CD4-positive, alpha-beta T cell treated with Interleukin-17A for 4 hours (primary cell): ENCODE results near the gene GET3.
"Not testable (repeated sequence)": the region's sequence is repeated elsewhere in the genome, so short reads cannot be mapped to it uniquely, and the experiment has no call there.

Source experiments
- DNase-seq: peaks from one replicate; pipeline ENCODE4 v3.0.0-alpha.2; 2020; ENCODE audit warnings: mixed read lengths

GET3 gene

DNA sequence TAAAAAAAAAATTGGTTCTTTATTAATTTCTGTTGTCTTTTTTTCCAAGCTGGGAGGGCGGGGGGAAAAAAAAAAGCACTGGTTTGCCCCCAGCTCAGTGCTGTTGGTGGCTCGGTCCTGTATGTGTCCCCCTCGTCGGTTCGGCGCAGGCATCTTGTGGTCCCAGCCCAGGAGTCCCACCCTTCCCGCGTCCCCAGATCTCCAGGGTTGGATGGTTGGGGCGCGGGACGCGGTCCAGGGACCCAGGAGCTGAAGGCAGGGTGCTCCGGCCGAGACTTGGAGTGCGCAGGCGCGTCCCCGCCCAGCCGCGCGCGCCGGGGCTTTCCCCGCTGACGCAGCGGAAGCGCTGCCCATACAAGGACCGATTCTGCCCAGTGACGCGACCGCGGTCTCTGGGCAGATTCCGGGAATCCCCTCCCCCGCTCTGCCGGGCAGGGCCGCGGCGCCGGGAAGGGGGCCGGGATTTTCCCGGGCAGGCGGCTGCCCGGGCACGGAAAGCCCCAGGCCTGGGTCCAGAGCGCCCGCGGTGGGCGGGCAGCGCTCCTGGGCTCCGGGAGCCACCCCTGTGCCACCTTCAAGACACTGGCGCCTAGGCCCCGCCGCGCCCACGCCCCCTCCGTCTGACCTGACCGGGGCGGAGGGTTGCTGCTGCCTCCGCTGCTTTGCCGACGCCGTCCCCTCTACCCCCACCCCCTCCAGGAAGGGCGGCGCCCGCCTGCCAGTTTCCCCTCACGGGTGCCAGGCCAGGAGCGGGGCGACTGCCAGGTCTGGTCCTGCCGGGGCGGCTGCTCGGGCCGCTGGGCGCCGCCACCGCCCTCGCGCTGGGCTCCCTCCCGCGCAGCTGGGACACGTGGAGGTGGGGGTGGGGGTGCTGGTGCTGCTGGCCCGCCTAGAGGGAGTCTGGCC lies 56.2 kb downstream of the GET3 start:
- DNase-seq = peak; percentile 94

GRCh38 chr19:12794196-12794941 lies 57.1 kb downstream of the GET3 start:
- DNase-seq = no peak

- no peak for DNase-seq
These were observed 57.7 kb downstream of the GET3 start for GRCh38 chr19:12794971-12795381.

DNA sequence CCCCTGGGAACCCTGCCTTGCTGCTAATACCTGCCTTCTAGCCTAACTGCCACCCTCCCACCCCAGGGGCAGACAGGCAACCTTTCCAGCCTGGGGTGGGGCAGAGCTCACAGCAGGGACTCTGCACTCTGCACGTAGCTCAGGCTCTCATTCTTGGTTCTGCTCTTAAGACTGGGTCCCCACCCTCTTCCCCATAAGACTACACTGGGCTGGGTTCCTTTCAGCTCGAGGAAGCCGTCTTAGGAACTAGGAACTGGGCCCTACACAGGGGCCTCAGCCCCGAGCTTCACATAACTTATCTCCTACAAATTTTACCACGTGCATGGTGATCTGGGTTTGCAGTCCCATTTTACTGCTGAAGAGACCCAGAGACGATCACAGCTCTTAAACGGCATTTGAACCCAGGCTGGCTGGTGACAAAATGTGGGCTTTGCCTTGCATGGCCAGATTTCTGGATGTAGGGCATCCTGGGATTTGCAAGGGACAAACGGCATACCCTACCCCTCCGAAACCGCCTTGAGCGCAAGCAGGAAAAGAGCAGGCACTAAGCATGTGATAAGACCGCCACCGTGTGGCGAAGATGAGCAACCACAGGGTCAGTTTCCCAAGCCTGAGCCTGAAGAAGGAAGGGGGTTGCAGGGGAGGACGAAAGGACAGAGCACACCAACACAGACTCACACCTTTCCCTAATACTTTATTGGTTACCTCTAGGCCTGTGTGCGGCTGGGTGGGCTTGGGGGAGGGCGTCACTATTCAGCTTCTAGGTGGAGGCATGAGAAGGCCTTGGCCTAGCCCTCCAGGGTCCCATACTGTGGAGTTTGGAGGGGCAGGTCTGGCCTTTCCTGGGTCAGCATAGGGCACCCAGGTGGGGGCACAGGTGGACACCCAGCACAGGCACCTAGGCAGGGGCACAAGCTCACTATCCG lies 59.1 kb downstream of the GET3 start:
- DNase-seq = peak; percentile 81

DNA sequence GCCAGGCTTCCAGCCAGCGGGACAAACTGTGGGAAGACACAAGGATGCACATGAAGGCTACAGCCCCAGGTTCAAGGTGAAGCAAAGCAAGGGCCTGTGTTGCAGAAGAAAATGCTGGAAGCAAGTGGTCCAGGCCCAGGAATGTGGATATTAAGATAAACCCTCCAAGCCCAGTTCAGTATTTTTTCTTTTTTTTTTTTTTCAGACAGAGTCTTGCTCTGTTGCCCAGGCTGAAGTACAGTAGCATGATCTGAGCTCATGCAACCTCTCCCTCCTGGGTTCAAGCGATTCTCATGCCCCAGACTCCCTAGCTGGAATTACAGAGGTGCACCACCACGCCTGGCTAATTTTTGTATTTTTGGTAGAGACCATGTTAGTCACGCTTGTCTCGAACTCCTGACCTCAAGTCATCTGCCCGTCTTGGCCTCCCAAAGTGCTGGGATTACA lies 59.9 kb downstream of the GET3 start:
- DNase-seq = no peak

GRCh38 chr19:12797607-12798006 lies 60.3 kb downstream of the GET3 start:
- not testable (repeated sequence) for DNase-seq
